Inflammatory macrophage (primary cell): ENCODE results near the gene ZFYVE28.
A peak's percentile ranks its signal among the peaks of the same experiment; 100 is the strongest.

Experiments
- DNase-seq, 2 donors: peaks; one replicate each; pipeline ENCODE4 v3.0.0-alpha.2; 2020 to 2022

Gene ZFYVE28

DNA sequence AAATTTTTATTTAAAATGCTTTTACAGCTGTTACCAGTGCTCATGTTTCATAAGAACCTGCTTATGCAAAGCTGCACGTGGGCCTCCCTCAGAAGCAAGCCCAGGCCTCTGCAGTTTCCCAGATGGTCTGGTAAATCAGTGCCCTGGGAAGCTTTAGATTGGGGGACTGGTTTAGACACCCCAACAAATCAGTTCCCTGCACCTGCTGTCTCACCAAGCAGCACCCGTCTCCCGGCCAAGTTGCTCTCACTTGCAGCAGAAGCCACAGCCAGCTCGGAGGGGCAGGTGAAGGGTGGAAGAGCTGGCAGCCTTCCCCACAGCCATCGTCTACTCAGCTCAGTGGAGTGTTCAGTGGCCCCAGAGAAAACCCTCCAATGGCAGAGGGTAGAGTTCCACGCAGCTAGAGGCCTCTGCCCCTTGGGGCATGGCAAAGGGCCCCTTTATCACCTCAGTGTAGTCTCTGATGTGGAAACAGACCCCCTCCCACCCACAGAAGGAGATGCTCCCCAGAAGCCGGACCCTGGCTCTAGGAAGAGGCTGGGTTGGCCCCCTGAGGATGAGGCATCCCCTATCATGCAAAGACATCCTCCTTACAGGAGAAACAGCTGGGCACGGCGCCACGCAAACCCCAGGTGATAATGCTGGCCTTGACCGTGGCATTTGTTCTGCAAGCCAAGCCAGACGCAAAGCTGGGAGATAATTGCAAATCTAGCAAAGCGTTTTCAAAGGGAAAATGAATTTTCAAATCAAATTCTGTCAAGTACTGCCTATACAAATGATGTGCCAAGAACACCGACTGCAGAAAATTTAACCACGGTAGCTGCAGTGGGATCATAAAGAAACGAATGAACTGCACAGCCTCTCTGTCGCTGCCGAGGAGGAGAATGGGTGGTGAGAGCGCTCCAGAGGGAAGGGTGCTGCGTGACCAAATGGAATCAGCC, 51.9 kb downstream of the ZFYVE28 start:
- DNase-seq = no peak

DNA sequence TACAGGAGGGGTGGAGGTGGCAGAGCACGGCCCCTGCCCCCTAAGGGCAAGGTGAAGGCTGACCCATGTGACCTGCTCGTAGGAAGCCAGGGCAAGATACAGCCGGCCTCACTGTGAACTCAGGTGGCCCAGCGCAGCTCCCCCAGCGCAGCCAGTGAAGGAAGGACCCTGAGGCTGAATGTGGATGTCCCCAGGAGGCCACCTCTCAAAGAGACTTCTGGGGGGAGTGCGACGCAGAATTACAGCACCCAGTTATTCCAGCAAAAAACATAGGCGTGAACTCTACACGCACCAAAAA, 52.6 kb downstream of the ZFYVE28 start:
- no peak for DNase-seq

DNA sequence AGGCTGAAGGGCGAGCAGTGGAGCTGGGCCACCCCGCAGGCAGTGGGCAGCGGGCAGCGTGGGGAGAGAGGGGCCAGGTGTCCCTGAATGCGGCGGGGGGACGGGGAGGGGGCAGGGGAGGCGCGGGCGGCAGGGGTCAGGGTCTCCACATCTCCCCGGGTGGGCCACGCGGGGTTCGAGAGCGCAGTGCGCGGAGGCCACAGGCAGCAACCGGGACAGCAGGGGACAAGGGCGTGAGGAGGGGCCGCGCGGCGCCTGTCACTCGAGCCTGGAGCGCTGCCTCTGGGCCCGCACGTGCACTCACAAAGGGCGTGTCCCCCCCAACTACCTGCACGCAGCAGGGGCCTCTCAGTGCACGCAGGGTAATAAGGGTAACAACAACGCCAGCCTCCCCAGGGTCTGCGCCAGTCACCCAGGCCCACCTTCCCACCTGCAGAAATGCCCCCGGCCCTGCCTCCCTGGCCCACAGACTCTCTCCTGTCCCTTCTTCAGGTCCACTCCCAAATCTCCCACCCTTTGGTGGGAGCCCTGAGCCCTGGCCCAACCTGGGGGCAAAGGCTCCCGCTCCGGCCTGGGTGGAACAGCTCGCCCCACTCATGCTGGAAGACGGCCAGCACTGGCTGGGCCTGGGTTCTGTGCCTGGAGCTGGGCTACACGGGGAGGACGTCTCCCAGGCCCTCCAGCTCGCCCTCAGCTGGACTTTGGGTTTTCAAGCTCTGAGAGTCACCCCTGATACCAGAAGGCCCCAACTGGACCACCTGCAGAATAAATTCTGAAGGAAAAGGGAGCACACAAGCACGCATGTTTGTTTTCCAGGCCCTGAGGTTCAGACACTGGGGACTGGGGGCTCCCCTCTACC, 53.2 kb downstream of the ZFYVE28 start:
- DNase-seq = no peak

DNA sequence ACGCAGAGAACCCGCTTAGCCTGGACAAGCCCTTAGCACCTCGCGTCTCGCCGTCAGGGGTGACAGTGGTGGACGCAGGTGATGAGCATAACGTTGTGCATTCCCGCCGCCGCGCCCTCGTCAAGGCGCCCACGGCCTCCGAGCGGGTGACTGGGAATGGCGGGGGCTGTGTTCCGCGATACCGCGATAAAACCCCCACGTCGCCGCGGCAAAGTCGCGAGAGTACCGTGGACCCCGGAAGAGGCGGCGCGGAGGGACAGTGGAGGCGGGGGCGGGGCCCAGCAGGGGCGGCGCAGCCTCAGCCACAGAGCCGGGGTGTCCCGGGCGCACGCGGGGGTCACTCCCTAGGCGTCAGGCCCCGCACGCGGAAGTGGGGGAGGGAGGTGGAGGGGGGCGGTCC, 53.8 kb downstream of the ZFYVE28 start:
- peak; percentile 21 to 50 for DNase-seq

DNA sequence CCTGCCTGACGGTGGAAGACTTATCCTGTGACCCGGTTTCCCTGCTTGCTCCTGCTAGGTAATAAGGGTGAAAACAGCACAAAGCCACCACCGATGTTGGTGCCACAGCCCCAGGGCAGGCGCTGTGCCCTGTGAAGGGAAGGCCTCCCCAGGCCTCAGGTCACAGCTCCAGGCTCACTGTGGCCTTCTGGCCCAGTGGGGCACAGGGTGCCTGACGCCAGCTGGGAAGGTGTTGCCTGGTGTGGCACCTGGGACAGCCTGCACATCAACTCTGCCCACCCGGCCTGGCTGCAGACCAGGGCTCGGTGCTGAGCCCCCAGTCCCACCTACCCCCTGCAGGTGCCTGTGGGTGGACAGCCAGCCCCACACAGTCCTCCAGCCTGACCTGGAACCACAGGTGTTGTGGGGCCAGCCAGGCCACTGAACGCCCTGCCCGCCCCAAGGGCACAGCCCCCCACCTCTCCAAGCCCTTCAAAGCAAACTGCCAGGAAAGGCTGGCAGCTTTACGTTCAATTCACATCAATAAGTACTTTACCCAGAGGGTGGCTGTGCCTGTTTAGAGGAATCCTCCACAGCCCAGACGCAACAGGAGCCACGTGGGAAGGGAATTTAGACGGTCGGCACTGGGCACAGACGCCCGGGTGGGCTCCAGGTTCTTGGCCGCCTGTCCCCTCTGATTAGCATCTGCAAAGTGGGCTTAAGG, 54.3 kb downstream of the ZFYVE28 start:
- no peak for DNase-seq

DNA sequence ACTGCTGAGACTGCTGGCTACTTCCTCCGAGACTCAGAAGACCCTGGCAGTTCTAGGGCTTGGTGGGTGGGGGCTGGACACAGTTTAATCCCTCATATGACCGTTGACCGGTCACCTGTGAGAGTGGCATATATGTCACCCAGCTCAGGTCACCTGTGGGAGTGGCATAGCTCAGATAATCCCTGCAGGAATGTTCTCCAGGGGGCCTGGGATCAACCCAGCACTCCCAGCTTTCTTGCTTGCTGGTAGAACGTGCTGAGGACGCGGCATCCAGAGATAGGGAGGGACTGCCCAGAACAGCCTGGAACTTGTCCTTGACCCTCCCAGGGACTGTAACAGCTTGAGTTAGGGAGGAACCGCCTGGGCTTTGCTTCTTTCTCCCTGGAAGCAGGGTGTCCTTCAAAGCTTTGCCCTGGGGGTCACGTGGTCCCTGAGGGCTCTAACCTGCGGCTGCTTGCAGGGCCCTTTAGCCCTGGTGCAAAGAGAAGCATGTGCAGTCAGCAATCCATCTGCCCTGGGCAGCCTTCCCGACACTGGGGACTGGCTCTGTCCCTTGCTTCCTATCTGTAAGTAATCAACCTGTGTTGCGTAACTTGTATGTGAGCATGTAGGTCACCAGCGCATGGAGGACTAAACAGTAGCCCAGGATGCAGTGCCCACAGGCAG, 55.3 kb downstream of the ZFYVE28 start:
- peak; percentile 19 to 55 for DNase-seq

DNA sequence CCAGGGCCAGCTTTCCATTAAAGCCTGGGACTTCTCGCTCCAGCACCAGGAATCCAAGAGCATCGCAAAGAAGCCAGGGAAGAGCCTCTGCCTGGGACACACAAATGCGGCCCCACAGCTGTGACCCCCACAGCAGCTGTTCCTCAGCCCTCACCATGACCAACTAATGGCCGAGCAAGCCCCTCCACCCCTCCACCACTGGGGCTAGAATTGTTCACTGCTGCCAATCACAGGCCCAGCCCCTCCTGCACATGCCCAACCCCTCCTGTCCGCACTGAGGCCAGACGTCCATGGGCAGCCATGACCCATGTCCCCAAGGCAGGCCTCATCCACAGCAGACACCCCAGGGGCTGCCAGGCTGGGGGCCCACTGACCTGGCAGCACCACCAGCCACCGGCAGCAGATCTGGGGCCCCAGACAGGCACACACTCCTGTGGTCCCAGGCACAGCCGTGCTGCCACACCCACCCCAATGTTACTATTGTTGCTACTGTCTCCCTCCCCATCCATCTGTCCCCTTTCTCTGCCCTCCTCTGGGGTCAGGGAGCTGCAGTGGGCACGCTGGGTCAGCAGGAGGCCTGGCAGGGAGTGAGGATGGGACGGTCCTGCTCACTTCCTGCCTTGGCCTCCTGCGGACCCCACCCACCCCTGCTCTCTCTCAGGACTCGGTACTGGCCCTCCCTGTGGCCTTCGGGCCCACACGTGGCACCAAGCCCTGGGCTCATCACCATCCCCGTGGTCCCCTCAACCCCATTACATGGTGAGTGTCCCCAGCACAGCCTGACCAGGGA, 56.0 kb downstream of the ZFYVE28 start:
- DNase-seq = no peak

DNA sequence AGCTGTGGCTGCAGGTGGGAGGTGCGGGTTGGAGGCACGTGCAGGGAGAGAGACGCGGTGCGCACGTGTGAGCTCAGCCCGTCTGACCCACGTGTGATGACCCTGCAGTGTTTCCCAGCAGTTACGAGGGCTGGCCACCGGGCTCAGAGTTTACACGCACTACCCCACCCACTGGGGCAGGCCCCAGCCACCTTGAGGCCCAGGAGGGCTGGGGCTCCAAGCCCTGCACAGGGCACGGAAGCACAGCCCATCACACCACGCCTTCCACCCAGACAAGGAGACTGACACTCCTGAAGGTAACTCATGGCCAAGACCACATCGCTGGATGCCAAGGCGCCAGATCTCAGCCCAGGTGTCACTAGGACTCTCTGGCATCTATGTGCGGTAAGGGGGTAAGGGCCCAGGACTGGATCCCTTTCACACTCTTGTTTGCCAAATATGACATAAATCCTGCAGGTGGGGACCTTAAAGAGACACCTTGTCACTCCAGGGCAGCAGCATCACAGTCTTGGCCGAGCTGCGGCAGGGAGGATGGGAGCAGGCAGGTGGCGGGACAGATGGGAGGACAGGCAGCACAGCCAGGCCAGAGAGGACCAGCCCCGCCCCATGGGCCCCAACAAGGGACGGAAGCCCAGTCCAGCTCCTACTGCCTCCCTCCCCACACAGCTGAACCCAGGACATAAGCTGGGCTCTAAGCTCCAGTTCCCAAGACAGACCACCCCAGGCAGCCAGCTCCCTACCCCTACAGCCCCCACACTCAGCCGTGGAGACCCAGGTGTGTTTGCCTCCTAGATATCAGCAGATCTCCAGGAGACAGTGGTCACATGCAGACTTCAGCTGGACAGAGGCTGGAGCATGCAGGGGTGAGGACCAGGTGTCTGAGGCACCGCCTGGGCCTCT, 56.8 kb downstream of the ZFYVE28 start:
- DNase-seq = no peak

DNA sequence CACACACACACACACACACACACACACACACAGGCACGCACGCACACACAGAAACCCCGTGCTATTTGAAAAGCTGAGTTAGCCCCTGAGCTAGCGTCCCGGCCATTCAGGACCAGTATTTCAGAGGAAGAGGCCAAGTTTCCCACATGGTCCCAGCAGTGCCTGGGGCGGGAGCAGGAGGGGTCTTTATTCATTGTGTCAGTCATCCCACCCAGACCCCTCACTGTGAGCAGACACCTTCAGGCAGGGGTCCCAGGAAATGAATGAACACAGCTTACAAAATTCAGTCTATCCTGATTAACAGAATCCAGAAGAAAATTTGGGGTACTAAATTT, 58.1 kb downstream of the ZFYVE28 start:
- no peak for DNase-seq

DNA sequence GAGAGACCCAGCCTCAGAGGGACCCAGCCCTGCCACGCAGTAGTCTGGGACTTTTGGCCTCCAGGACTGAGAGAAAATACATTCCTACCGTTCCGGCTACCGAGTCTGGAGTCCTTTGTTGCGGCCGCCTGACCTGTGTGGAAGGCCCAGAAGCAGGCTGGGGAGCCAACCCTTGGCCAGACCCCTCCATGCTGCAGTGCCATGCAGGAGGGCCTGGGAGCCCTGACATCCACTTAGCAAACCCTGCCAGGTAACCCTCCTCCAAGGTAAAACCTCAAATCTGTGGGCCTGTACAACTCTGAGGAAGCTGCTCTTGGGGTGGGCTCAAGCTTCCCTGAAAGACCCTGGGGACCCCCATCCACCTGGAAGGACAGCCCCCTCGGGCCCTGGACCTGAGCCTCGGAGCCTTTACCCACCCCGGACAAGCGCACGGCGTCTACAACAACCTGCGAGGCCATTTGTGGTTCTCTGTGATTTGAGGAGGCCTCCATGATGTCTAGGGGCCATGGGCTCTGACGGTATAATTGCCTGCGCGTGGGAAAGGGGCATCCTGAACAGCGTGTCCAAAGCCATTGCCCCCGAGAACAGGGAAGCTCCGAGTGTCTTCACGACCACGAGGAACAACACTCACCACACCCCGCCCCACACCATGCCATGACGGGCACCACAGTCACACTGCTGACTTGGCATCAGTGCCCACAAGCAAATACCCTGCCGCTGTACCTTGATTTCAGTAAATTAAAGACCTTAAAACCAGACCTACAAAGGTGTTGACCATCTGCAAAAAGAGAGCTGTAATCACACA, 58.7 kb downstream of the ZFYVE28 start:
- no peak for DNase-seq

DNA sequence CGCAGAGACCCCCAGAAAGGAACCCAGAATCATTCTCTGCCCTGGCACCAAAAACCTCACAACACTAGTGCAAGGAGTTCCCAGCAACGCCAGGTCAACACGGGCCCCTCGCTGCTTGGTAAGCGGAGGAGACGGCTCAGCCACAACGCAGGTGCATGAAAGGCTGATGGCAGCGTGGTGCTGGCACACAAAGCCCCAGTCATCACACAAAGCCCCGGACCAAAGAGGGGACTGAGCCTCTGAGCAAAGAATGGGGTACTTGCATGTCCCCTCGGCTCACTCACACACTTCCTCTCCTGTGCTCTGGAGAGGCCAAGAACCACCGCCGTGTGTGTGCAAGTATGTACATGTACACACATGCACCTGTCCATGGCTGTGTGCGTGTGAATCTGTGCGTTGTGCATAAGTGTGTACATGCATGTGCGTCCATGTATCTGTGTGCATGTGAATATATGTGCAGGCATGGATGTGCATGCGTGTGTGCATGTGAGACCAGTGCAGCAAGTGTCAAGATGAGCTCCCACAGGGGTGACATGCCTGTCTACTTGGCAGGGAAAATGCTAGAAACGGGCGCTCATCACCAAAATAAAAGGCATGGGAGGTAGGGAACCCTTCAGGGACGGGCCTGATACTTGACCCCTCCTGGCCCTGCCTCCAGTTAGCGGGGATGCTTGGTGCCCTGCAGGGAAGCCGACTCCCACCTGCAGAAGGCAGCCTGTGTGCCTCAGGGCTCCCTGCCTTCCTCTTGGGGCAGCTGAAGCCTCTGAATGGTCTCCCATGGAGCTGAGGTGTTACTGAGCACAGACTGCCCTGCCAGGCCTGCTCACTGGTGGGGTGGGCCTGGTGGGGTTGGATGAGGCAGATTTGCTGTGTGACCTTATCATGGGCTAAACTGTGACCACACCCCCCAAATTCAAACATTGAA, 60.4 kb downstream of the ZFYVE28 start:
- DNase-seq = no peak

DNA sequence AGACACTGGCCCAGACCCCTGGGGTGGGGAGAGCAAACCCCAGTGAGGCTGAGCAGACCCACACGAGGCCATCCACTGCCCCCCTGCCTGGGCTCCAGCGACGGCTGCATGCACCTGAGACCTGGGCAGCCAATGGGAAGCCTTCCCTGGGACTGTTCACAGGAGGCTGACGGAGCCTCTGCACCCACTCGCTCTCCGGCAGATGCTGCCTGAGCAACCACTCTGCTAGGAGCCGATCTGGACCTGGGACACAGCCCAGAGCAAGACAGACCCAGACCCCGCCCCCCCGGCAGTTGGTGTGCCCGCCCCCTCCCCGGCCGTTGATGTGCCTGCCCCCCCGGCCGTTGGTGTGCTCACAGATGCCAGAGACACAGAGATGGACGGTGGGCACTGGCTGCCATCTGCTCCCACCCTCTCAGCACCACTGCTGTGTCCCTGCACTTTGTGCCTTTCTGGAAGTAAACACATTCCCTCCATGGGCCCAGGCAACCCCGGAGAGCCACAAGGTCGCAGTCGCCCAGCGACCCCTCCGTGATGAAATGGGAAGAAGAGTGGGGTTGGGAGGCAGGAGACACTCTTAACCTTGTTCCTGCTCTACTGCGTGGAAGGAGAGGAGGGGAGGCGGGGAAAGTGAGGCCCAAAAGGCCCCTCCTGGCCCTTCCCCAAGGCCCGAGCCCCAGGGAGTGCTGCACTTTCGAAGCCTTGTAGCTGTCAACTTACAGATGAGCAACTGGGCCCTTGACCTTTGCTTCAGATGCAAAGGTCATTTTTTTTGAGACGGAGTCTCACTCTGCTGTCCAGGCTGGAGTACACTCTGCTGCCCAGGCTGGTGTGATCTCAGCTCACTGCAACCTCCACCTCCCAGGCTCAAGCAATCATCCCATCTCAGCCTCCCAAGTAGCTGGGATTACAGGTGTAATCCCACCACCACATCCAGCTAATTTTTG, 62.0 kb downstream of the ZFYVE28 start:
- no peak for DNase-seq

DNA sequence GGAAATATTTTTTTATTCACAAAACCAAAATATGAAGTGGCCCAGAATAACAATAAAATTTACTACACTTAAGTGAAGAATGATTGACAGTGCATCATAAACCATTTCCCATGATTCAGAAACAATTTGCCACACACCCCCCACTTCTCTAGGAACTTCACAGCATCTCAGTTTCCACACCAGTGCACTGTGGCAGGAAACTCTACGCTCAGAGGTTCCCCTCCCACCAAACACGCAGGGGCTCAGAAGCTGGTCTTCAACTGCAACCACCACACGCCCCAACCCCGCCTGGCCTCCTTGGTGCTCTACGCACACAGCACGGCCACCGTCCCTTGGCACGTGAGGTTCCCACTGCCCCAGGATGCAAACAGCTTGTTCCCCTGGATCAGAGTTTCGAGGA, 63.7 kb downstream of the ZFYVE28 start:
- no peak for DNase-seq

DNA sequence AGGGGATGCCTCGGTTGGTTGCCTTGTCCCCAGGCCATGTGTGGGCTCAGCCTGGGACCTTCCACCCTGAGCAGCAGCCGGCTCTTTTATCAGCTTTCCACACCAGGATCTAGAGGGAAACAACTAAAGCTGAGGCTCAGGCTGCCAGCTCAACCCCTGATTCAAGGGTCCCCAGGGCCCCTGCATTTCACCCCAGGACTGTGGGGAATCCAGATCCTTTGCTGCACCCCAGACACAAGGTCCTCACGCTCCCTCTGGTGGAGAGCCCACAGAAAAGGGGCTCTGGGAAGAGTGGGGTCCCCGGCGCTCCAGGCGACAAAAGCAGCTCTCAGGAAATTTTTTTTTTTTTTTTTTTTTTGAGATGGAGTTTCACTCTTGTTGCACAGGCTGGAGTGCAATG, 64.3 kb downstream of the ZFYVE28 start:
- DNase-seq = no peak

DNA sequence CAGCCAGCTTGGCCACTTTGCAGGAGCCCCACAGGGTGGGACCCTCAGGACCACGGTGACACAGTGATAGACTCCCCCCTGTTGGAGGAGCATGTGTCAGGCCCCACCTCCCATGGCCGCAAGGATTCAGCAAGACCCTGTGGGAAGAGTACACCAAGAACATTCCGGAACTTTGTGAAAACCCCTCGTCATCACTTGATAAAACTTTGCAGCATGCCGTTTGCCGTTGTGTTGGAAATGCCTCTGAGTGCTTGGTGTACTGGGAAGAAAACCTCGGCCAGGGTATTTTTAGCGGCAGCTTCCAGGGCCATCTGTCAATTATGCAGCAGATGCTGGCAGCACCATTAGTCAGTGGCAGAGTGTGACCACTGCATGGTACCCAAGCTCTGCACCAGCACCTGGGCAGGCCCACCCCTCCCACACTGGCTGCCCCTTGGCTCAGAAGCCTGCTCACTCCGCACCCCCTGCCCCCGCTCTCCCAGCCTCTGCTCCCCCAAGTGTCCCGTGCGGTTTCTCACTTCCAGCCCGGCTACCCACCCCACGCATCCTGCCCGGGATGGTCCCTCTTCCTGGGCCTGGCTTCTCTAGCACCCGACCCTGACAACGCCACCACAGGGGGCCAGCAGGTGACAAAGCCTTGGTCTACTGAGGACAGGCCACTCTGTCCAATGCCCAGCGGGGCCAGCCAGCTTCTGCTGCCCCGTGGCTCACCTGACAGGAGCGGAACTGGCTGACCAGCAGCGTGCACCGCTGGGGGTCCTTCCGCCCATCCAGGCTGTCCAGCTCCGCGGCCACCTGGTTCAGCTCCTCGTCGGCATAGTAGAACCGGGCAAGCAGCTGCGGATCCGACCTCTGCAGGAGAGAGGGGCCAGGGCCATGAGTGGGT, 65.0 kb downstream of the ZFYVE28 start:
- no peak for DNase-seq

DNA sequence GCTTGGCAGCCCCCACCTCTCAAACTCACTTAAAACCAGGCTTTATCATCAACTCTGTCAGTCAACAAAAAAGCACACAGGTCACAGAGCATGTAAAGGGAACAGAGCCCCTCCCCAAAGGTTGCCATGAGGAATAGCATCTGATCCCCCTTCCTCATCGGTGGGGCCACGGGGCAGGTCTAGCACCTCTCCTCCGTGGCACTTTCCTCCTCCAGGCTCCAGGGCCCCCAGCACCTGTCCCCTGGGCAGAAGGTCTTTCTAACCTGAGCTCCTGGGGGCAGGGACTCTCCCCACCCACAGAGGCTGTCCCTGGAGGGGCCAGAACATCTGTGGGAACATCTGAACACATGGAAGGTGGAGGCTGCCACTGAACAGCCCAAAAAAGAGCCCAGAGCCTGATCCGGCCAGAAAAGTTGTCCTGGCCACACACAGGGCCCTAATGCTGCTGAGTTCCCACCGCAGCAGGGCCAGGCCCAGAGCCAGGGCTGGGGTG, 65.7 kb downstream of the ZFYVE28 start:
- DNase-seq = no peak
